Measurements from ENCODE around the gene SEPTIN1.
A peak's percentile ranks its signal among the peaks of the same experiment; 100 is the strongest.

SEPTIN1 gene

GRCh38 chr16:30413112-30413806, 30.9 kb upstream of the SEPTIN1 start:
- no peak for TF ChIP-seq CTCF (conservative IDR thresholded peaks at IDR 0.05; ENCODE audit: low read length)
- H3K4me3 ChIP-seq (ENCODE audit: low read length), result no peak overlapping the region

GRCh38 chr16:30409125-30410060, 27.0 kb upstream of the SEPTIN1 start:
- H3K4me3 ChIP-seq (ENCODE audit: low read length), result no peak overlapping the region
- peak; percentile 77 for DNase-seq (ENCODE audit: low read depth)
- TF ChIP-seq CTCF (conservative IDR thresholded peaks at IDR 0.05; ENCODE audit: low read length), result peak; percentile 93

More at GRCh38 chr16:30413112-30413806, 30.9 kb upstream of the SEPTIN1 start:
- no peak for DNase-seq (ENCODE audit: low read depth)

- peak overlapping the region; percentile 76 for H3K4me3 ChIP-seq (ENCODE audit: low read length)
- TF ChIP-seq CTCF (conservative IDR thresholded peaks at IDR 0.05; ENCODE audit: low read length), result no peak
- no peak for DNase-seq (ENCODE audit: low read depth)
Measured at GRCh38 chr16:30407804-30408534, 25.6 kb upstream of the SEPTIN1 start.

GRCh38 chr16:30407102-30407803, 24.9 kb upstream of the SEPTIN1 start, which contains the start of gene ZNF771:
Gene ZNF771 (plus strand): TSS chr16:30407606. CDS start chr16:30408054, 448 bp downstream.
- peak; percentile 84 for DNase-seq (ENCODE audit: low read depth)
- no peak for TF ChIP-seq CTCF (conservative IDR thresholded peaks at IDR 0.05; ENCODE audit: low read length)
- H3K4me3 ChIP-seq (ENCODE audit: low read length), result peak within 1 kb of the TSS; percentile 76

- DNase-seq (ENCODE audit: low read depth), result no peak
- H3K4me3 ChIP-seq (ENCODE audit: low read length), result peak overlapping the region; percentile 76
- TF ChIP-seq CTCF (conservative IDR thresholded peaks at IDR 0.05; ENCODE audit: low read length), result no peak
Measured at GRCh38 chr16:30406795-30407101, 24.4 kb upstream of the SEPTIN1 start.

GRCh38 chr16:30401768-30402425, 19.5 kb upstream of the SEPTIN1 start:
- no peak for TF ChIP-seq CTCF (conservative IDR thresholded peaks at IDR 0.05; ENCODE audit: low read length)
- H3K4me3 ChIP-seq (ENCODE audit: low read length), result no peak overlapping the region
- DNase-seq (ENCODE audit: low read depth), result no peak
